Tibial artery (tissue), 4 donors: ENCODE data around the gene BAK1.
"Not testable (repeated sequence)": the region's sequence is repeated elsewhere in the genome, so short reads cannot be mapped to it uniquely, and the experiment has no call there.

Experiments
- DNase-seq, 2 donors: peaks; one replicate each; pipeline ENCODE4 v3.0.0-alpha.2; 2019
- H3K27ac ChIP-seq, 2 donors: fragments of 200-600 bp; sonication (generic) in 1 of 2; 1 replicate in 1 of 2; 2 replicates in 1 of 2; pipeline ENCODE4 v1.5.1; 2018 to 2019; ENCODE audit warnings: mild to moderate bottlenecking in 1 of 2
- H3K27me3 ChIP-seq, 2 donors: fragments of 200-600 bp; sonication (generic) in 1 of 2; one replicate each; pipeline versions ENCODE4 v1.5.1 to v1.6.0; 2016 to 2019
- H3K36me3 ChIP-seq, 3 donors: fragments of 200-600 bp; sonication (generic) in 2 of 3; one replicate each; pipeline ENCODE4 v1.5.1; 2016 to 2019; ENCODE audit warnings: mild to moderate bottlenecking in 2 of 3
- H3K4me1 ChIP-seq, 4 donors: fragments of 200-600 bp; sonication (generic) in 2 of 4; 1 replicate in 3 of 4; 2 replicates in 1 of 4; pipeline ENCODE4 v1.5.1; 2016 to 2019
- H3K4me3 ChIP-seq, 2 donors: fragments of 200-600 bp; sonication (generic) in 1 of 2; 1 replicate in 1 of 2; 2 replicates in 1 of 2; pipeline ENCODE4 v1.5.1; 2018 to 2019; ENCODE audit warnings: mild to moderate bottlenecking in 2 of 2
- H3K9me3 ChIP-seq, 3 donors: fragments of 200-600 bp; sonication (generic) in 1 of 3; one replicate each; pipeline ENCODE4 v1.5.1; 2016 to 2019
- CTCF ChIP-seq, 2 experiments: fragments of 200-600 bp in 1 of 2; fragments of 450-650 bp in 1 of 2; IDR thresholded peaks; one replicate each; pipeline ENCODE4 v1.5.1; 2017 to 2019; ENCODE audit warnings: antibody characterized with exemption in 2 of 2, mild to moderate bottlenecking in 1 of 2, moderate library complexity in 1 of 2
- intact Hi-C: fragments of 100-400 bp; cut with DNase I; formaldehyde crosslinking; loops from one replicate; pipeline ENCODE4 v1.15.0; 2023; ENCODE audit warnings: low total_unique reads

Gene BAK1

GRCh38 chr6:33547499-33547898, 32.6 kb downstream of the BAK1 start:
- no peak for DNase-seq

GRCh38 chr6:33546766-33547165, 33.3 kb downstream of the BAK1 start:
- H3K9me3 ChIP-seq, result no peaks in the 10 kb centered on the region
- intact Hi-C loops, result no loop called here
- H3K27ac ChIP-seq, result no peak overlapping the region
- H3K27me3 ChIP-seq, result peaks cover 0 to 4% of the 10 kb centered on the region in 2 donors
- no peak overlapping the region for H3K4me3 ChIP-seq
- DNase-seq, result no peak
- H3K4me1 ChIP-seq, result no peaks in the 10 kb centered on the region
- no peaks in the 10 kb centered on the region for H3K36me3 ChIP-seq
- no peak for TF ChIP-seq CTCF (IDR thresholded peaks at IDR 0.05)

More at GRCh38 chr6:33547499-33547898, 32.6 kb downstream of the BAK1 start:
- no peak for TF ChIP-seq CTCF (IDR thresholded peaks at IDR 0.05)
- no peaks in the 10 kb centered on the region for H3K9me3 ChIP-seq
- intact Hi-C loops, result no loop called here
- H3K4me3 ChIP-seq, result no peak overlapping the region
- no peaks in the 10 kb centered on the region for H3K4me1 ChIP-seq
- no peak overlapping the region for H3K27ac ChIP-seq
- H3K36me3 ChIP-seq, result no peaks in the 10 kb centered on the region
- H3K27me3 ChIP-seq, result peaks cover 0 to 4% of the 10 kb centered on the region in 2 donors

- H3K4me1 ChIP-seq, H3K36me3 ChIP-seq, H3K27me3 ChIP-seq, intact Hi-C loops, H3K9me3 ChIP-seq, H3K4me3 ChIP-seq, H3K27ac ChIP-seq, DNase-seq: not testable (repeated sequence)
Observed at GRCh38 chr6:33545292-33545691, 34.8 kb downstream of the BAK1 start.

- Histone ChIP-seq H3K9me3 (no peaks in the 10 kb centered on the region), H3K36me3 (no peaks in the 10 kb centered on the region), H3K4me1 (no peaks in the 10 kb centered on the region), H3K27ac (no peak overlapping the region), H3K27me3 (peaks cover 0 to 4% of the 10 kb centered on the region in 2 donors), H3K4me3 (no peak overlapping the region)
- no peak for DNase-seq
- TF ChIP-seq CTCF (IDR thresholded peaks at IDR 0.05), result no peak
- intact Hi-C loops, result no loop called here
Observed at GRCh38 chr6:33543116-33543515, 37.0 kb downstream of the BAK1 start.

- no peak for TF ChIP-seq CTCF (IDR thresholded peaks at IDR 0.05)
- no peaks in the 10 kb centered on the region for H3K36me3 ChIP-seq
- H3K4me3 ChIP-seq, result no peak overlapping the region
- no peaks in the 10 kb centered on the region for H3K4me1 ChIP-seq
- no peaks in the 10 kb centered on the region for H3K27me3 ChIP-seq
- H3K27ac ChIP-seq, result no peak overlapping the region
- DNase-seq, result no peak
- intact Hi-C loops, result loop anchor here (2.0 kb wide), 1 partner anchor 70 kb away; no protein-coding TSS in a partner anchor
- H3K9me3 ChIP-seq, result no peaks in the 10 kb centered on the region
Observed at GRCh38 chr6:33540768-33541167, 39.3 kb downstream of the BAK1 start.

GRCh38 chr6:33534702-33535101, 45.4 kb downstream of the BAK1 start:
- no peak for DNase-seq
- Histone ChIP-seq H3K4me3 (no peak overlapping the region), H3K9me3 (no peaks in the 10 kb centered on the region), H3K36me3 (no peaks in the 10 kb centered on the region), H3K27ac (no peak overlapping the region), H3K27me3 (no peaks in the 10 kb centered on the region), H3K4me1 (no peaks in the 10 kb centered on the region)
- no peak for TF ChIP-seq CTCF (IDR thresholded peaks at IDR 0.05)
- intact Hi-C loops, result no loop called here

GRCh38 chr6:33533163-33533869, 46.8 kb downstream of the BAK1 start:
- H3K9me3 ChIP-seq, H3K27ac ChIP-seq, H3K36me3 ChIP-seq, DNase-seq, H3K27me3 ChIP-seq, H3K4me3 ChIP-seq, intact Hi-C loops, H3K4me1 ChIP-seq: not testable (repeated sequence)

GRCh38 chr6:33532431-33532830, 47.6 kb downstream of the BAK1 start:
- H3K36me3 ChIP-seq, DNase-seq, H3K9me3 ChIP-seq: not testable (repeated sequence)

GRCh38 chr6:33530617-33531016, 49.5 kb downstream of the BAK1 start:
- H3K9me3 ChIP-seq, intact Hi-C loops: not testable (repeated sequence)

More at GRCh38 chr6:33532431-33532830, 47.6 kb downstream of the BAK1 start:
- H3K27ac ChIP-seq, H3K27me3 ChIP-seq, H3K4me3 ChIP-seq, intact Hi-C loops, H3K4me1 ChIP-seq: not testable (repeated sequence)

More at GRCh38 chr6:33530617-33531016, 49.5 kb downstream of the BAK1 start:
- H3K4me1 ChIP-seq, H3K27ac ChIP-seq, H3K27me3 ChIP-seq, H3K4me3 ChIP-seq, DNase-seq, H3K36me3 ChIP-seq: not testable (repeated sequence)
